HG02885 (cell line): Measurements from ENCODE around the gene TCEAL1.

Experiments
- ATAC-seq: cut with Tn5 transposase; IDR thresholded peaks from one replicate; pipeline ENCODE4 v1.9.1; 2021; ENCODE audit warnings: mild to moderate bottlenecking; ENCODE audit not compliant: unreplicated experiment, poor library complexity

TCEAL1 gene

GRCh38 chrX:103674531-103675454 is 46.0 kb downstream of the TCEAL1 start:
- ATAC-seq = no peak

- no peak for ATAC-seq
Measured at GRCh38 chrX:103678199-103678993, 49.6 kb downstream of the TCEAL1 start.
